HEK293 (cell line): ENCODE measurements around the gene ALDH16A1.
A peak's percentile ranks its signal among the peaks of the same experiment; 100 is the strongest.

Experiments used
- ATF2 ChIP-seq: fragments of 450-650 bp; formaldehyde crosslinking; IDR thresholded peaks from 2 replicates; pipeline ENCODE4 v1.5.1; 2016; ENCODE audit warnings: missing biosample characterization, missing genetic modification characterization, low read depth
- GLI4 ChIP-seq: fragments of 450-650 bp; formaldehyde crosslinking; IDR thresholded peaks from 2 replicates; pipeline ENCODE4 v1.5.1; 2016; ENCODE audit warnings: missing biosample characterization, missing genetic modification characterization
- HOXD13 ChIP-seq: sonication (generic); formaldehyde crosslinking; IDR thresholded peaks from 2 replicates; pipeline ENCODE4 v1.8.0; 2022; ENCODE audit warnings: missing genetic modification reagents, borderline replicate concordance
- KLF16 ChIP-seq: fragments of 450-650 bp; formaldehyde crosslinking; IDR thresholded peaks from 2 replicates; pipeline ENCODE4 v1.5.1; 2017; ENCODE audit warnings: missing biosample characterization, missing genetic modification characterization
- KLF7 ChIP-seq: fragments of 450-650 bp; formaldehyde crosslinking; IDR thresholded peaks from 2 replicates; pipeline ENCODE4 v1.5.1; 2016; ENCODE audit warnings: missing biosample characterization, missing genetic modification characterization, borderline replicate concordance
- PBX3 ChIP-seq: sonication (generic); formaldehyde crosslinking; IDR thresholded peaks from 2 replicates; pipeline ENCODE4 v1.8.1; 2022; ENCODE audit warnings: mild to moderate bottlenecking, moderate library complexity, missing genetic modification reagents
- REST ChIP-seq: fragments of 450-650 bp; formaldehyde crosslinking; IDR thresholded peaks from 2 replicates; pipeline ENCODE4 v1.5.1; 2016; ENCODE audit warnings: missing biosample characterization, missing genetic modification characterization
- SP3 ChIP-seq: fragments of 450-650 bp; formaldehyde crosslinking; IDR thresholded peaks from 2 replicates; pipeline ENCODE4 v1.5.1; 2016; ENCODE audit warnings: missing biosample characterization, missing genetic modification characterization
- TSHZ1 ChIP-seq: fragments of 450-650 bp; formaldehyde crosslinking; IDR thresholded peaks from 2 replicates; pipeline ENCODE4 v1.5.1; 2016; ENCODE audit warnings: missing biosample characterization, missing genetic modification characterization, borderline replicate concordance
- ZNF157 ChIP-seq: fragments of 450-650 bp; formaldehyde crosslinking; IDR thresholded peaks from 2 replicates; pipeline ENCODE4 v1.5.1; 2016; ENCODE audit warnings: missing biosample characterization, missing genetic modification characterization
- ZNF19 ChIP-seq: fragments of 450-650 bp; formaldehyde crosslinking; IDR thresholded peaks from 2 replicates; pipeline ENCODE4; 2016; ENCODE audit warnings: missing biosample characterization, missing genetic modification characterization, low read depth
- ZNF221 ChIP-seq: fragments of 450-650 bp; formaldehyde crosslinking; IDR thresholded peaks from 2 replicates; pipeline ENCODE4 v1.5.1; 2017; ENCODE audit warnings: missing biosample characterization, missing genetic modification characterization, borderline replicate concordance
- ZNF280C ChIP-seq: fragments of 450-650 bp; formaldehyde crosslinking; IDR thresholded peaks from 2 replicates; pipeline ENCODE4 v1.5.1; 2016; ENCODE audit warnings: missing biosample characterization, missing genetic modification characterization
- ZNF488 ChIP-seq: fragments of 450-650 bp; formaldehyde crosslinking; IDR thresholded peaks from 2 replicates; pipeline ENCODE4 v1.5.1; 2016; ENCODE audit warnings: missing biosample characterization, missing genetic modification characterization
- ZNF518A ChIP-seq: fragments of 450-650 bp; formaldehyde crosslinking; conservative IDR thresholded peaks from 2 replicates; pipeline ENCODE4 v1.5.1; 2016; ENCODE audit warnings: low read depth, missing biosample characterization, missing genetic modification characterization
- ZNF558 ChIP-seq: fragments of 450-650 bp; formaldehyde crosslinking; IDR thresholded peaks from 2 replicates; pipeline ENCODE4 v1.5.1; 2016; ENCODE audit warnings: missing biosample characterization, missing genetic modification characterization
- ZNF639 ChIP-seq: fragments of 450-650 bp; formaldehyde crosslinking; IDR thresholded peaks from 2 replicates; pipeline ENCODE4 v1.5.1; 2016; ENCODE audit warnings: missing biosample characterization, missing genetic modification characterization
- ZNF658 ChIP-seq: fragments of 450-650 bp; formaldehyde crosslinking; IDR thresholded peaks from 2 replicates; pipeline ENCODE4; 2016; ENCODE audit warnings: missing biosample characterization, missing genetic modification characterization
- ZNF837 ChIP-seq: fragments of 450-650 bp; formaldehyde crosslinking; IDR thresholded peaks from 2 replicates; pipeline ENCODE4 v1.5.1; 2016; ENCODE audit warnings: missing biosample characterization, missing genetic modification characterization

ALDH16A1 gene

GRCh38 chr19:49473868-49474541, 21.0 kb downstream of the ALDH16A1 start, which contains the start of gene FLT3LG (continued):
- TF ChIP-seq ATF2 (tag by site-specific recombination) (no peak), ZNF19 (tag by site-specific recombination) (no peak), ZNF558 (tag by site-specific recombination) (no peak), ZNF488 (tag by site-specific recombination) (no peak), ZNF221 (tag by site-specific recombination) (no peak), SP3 (tag by site-specific recombination) (peak; percentile 68), ZNF280C (tag by site-specific recombination) (no peak), ZNF157 (tag by site-specific recombination) (no peak), KLF16 (tag by site-specific recombination) (peak; percentile 83), ZNF639 (tag by site-specific recombination) (no peak), GLI4 (tag by site-specific recombination) (no peak), KLF7 (tag by site-specific recombination) (no peak; the same call in 1 of the 2 replicates), HOXD13 (CRISPR knock-in tag) (no peak), ZNF518A (tag by site-specific recombination) (no peak), REST (tag by site-specific recombination) (no peak), ZNF837 (no peak), TSHZ1 (tag by site-specific recombination) (no peak), PBX3 (CRISPR knock-in tag) (no peak), ZNF658 (tag by site-specific recombination) (no peak)
